Panc1 (cell line): ENCODE results near the gene LMO3. TPM values are rescaled to one million over a fixed set of nuclear protein-coding genes. Genes with fewer than 3 reads are reported as not detected.

ENCODE experiments used
- ATAC-seq: fragments of 200-7000 bp; cut with Tn5 transposase; 2 replicates; pipeline ENCODE4 v1.9.1; 2020; ENCODE audit warnings: mild to moderate bottlenecking, moderate library complexity
- BruUV-seq: library from RNA; stranded (reverse); fragments of 400-500 nt; replicated peaks from 2 replicates; lab custom pipeline; 2021; lab: Mats Ljungman, UMichigan
- CTCF ChIA-PET: fragments of 300-600 bp; sonication (Branson Sonifier 250); formaldehyde crosslinking; loops from one replicate; lab custom pipeline; 2022; ENCODE audit warnings: antibody characterized with exemption; lab: Charles Lee
- POLR2A ChIA-PET: fragments of 300-600 bp; sonication (Branson Sonifier 250); formaldehyde crosslinking; loops from one replicate; lab custom pipeline; 2022; ENCODE audit warnings: antibody characterized with exemption; lab: Charles Lee
- DNase-seq: peaks from one replicate; pipeline ENCODE4 v3.0.0-alpha.2; 2010; ENCODE audit warnings: low read depth, low spot score
- H3K27ac ChIP-seq: 2 replicates; pipeline ENCODE4 v1.5.1; 2011; ENCODE audit warnings: mild to moderate bottlenecking, low read length, inconsistent platforms
- H3K27me3 ChIP-seq: fragments of 200-500 bp; sonication (Bioruptor generic); 2 replicates; pipeline ENCODE4 v1.6.0; 2014; ENCODE audit warnings: low read length, inconsistent platforms; ENCODE audit not compliant: control insufficient read depth, insufficient read depth
- H3K36me3 ChIP-seq: fragments of 200-500 bp; sonication (Bioruptor generic); 2 replicates; pipeline ENCODE4 v1.5.1; 2014; ENCODE audit warnings: inconsistent platforms, mild to moderate bottlenecking, low read length, moderate library complexity; ENCODE audit not compliant: control insufficient read depth, insufficient read depth
- H3K4me1 ChIP-seq: 2 replicates; pipeline ENCODE4 v1.5.1; 2011; ENCODE audit warnings: inconsistent platforms, mild to moderate bottlenecking, low read length, moderate library complexity; ENCODE audit not compliant: control insufficient read depth, insufficient read depth
- H3K4me3 ChIP-seq, 2 experiments: 2 replicates each; pipeline ENCODE4 v1.5.1; 2011 to 2012; ENCODE audit warnings: low read depth in 2 of 2, low read length in 2 of 2, mild to moderate bottlenecking in 2 of 2, inconsistent platforms in 1 of 2, moderate library complexity in 1 of 2
- H3K9me3 ChIP-seq: fragments of 200-500 bp; sonication (Bioruptor generic); 2 replicates; pipeline ENCODE4 v1.5.1; 2014; ENCODE audit warnings: low read depth, mild to moderate bottlenecking, inconsistent platforms, low read length, moderate library complexity; ENCODE audit not compliant: control insufficient read depth, insufficient read depth
- CTCF ChIP-seq: fragments of 450-650 bp; IDR thresholded peaks from 2 replicates; pipeline ENCODE4 v1.5.1; 2017; ENCODE audit warnings: mild to moderate bottlenecking
- POLR2AphosphoS5 ChIP-seq: IDR thresholded peaks from 2 replicates; pipeline ENCODE4 v1.6.1; 2012; ENCODE audit warnings: mild to moderate bottlenecking, low read depth, low read length, moderate library complexity
- REST ChIP-seq, 2 experiments: IDR thresholded peaks; 2 replicates each; pipeline ENCODE4 v1.6.1; 2011 to 2012; ENCODE audit warnings: low read depth in 2 of 2, control low read depth in 1 of 2, low read length in 1 of 2, mild to moderate bottlenecking in 1 of 2, moderate library complexity in 1 of 2; ENCODE audit not compliant: insufficient read depth in 1 of 2
- SIN3A ChIP-seq: IDR thresholded peaks from 2 replicates; pipeline ENCODE4 v1.6.1; 2012; ENCODE audit warnings: low read depth, mild to moderate bottlenecking, low read length, moderate library complexity, borderline replicate concordance; ENCODE audit not compliant: insufficient read depth
- TCF7L2 ChIP-seq: IDR thresholded peaks from 2 replicates; pipeline ENCODE4 v1.6.1; 2011; ENCODE audit warnings: mild to moderate bottlenecking, low read depth, low read length, inconsistent platforms
- in situ Hi-C: cut with HindIII; loops from 2 replicates; pipeline ENCODE4 v1.10.0; 2016; ENCODE audit warnings: low sequenced_read_pairs, low pct_unique_long_range_greater_than_20kb
- intact Hi-C: fragments of 100-400 bp; cut with micrococcal nuclease; formaldehyde crosslinking; loops from one replicate; pipeline ENCODE4 v1.10.0; 2022; ENCODE audit not compliant: unreplicated experiment
- total RNA-seq: library from RNA; stranded (reverse); gene quantifications from one replicate; pipeline ENCODE4 v1.2.1, GENCODE V29; 2021; ENCODE audit not compliant: unreplicated experiment

The LMO3 gene
- total RNA-seq, 1 experiment from 2014 or later: 0.51 TPM

DNA sequence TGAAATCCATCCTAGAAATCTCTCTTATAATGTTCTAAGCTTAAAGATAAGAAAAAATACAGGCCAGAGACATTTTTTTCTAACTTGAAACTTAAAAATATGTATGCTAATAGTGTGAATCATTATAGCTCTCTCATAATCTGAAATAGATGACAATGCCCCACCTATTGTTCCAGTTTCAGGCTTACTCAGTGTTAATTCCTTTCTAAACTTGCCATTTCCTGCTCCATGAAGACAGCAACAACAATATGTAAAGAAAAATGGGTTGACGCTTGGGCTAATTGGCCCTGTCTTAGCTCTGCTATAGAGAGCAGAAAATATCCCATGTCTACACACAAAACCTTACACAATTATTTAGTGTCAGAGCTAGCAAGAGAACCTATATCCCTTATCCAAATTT is 37.1 kb downstream of the LMO3 start:
- DNase-seq (no peak), ATAC-seq (no peak)
- Histone ChIP-seq H3K4me1 (no peaks in the 10 kb centered on the region), H3K9me3 (no peaks in the 10 kb centered on the region), H3K4me3 (no peak overlapping the region), H3K27ac (no peak overlapping the region), H3K36me3 (no peaks in the 10 kb centered on the region), H3K27me3 (no peaks in the 10 kb centered on the region)
- ChIA-PET POLR2A (no interaction called here), CTCF (no interaction called here)
- in situ Hi-C loops (no loop called here), intact Hi-C loops (no loop called here)
- TF ChIP-seq CTCF (no peak), TCF7L2 (no peak), REST (IDR thresholded peaks at IDR 0.05; ENCODE audit: insufficient read depth in 1 of 2, low read depth in 2 of 2, low read length in 1 of 2) (no peak), SIN3A (no peak), POLR2AphosphoS5 (no peak)
- no TSS peak for BruUV-seq

DNA sequence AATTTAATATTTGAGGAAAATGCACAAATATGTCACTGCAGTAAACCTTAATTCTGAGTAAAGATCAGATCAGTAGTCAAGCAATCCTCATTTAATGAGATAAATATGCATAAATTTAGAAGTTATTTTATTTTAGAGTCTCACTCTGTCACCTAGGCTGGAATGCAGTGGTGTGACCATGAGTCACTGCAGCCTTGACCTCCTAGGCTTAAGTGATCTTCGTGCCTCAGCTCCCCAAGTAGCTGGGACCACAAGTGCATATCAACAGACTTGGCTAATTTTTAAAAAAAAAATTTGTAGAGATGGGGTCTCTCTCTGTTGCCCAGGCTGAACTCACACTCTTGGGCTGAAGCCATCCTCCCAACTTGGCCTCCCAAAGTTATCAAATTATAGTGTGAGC is 41.3 kb downstream of the LMO3 start:
- TF ChIP-seq CTCF (no peak), POLR2AphosphoS5 (no peak), TCF7L2 (no peak), REST (IDR thresholded peaks at IDR 0.05; ENCODE audit: insufficient read depth in 1 of 2, low read depth in 2 of 2, low read length in 1 of 2) (no peak), SIN3A (no peak)
- in situ Hi-C loops (no loop called here), intact Hi-C loops (no loop called here)
- no peaks in the 10 kb centered on the region for H3K36me3 ChIP-seq
- no peak for ATAC-seq
- no peak overlapping the region for H3K27ac ChIP-seq
- CTCF ChIA-PET: no interaction called here
- POLR2A ChIA-PET: no interaction called here
- no peaks in the 10 kb centered on the region for H3K27me3 ChIP-seq
- H3K4me3 ChIP-seq: no peak overlapping the region
- no peak for DNase-seq
- H3K4me1 ChIP-seq: no peaks in the 10 kb centered on the region
- no TSS peak for BruUV-seq
- no peaks in the 10 kb centered on the region for H3K9me3 ChIP-seq
